Bronchial epithelial cell (primary cell): ENCODE results near the gene MELK. TPM values are rescaled to one million over a fixed set of nuclear protein-coding genes. Genes with fewer than 3 reads are reported as not detected.

Experiments used
- DNase-seq: peaks from one replicate; pipeline ENCODE4 v3.0.0-alpha.2; 2010; ENCODE audit warnings: low read depth
- FAIRE-seq: peaks from 2 replicates; lab custom pipeline; 2011; peaks lifted over from hg19 to GRCh38; lab: Jason Lieb, UNC
- H3K27me3 ChIP-seq: 2 replicates; pipeline ENCODE4 v1.5.1; 2011; ENCODE audit warnings: low read length; ENCODE audit not compliant: control insufficient read depth, insufficient read depth
- H3K36me3 ChIP-seq: 2 replicates; pipeline ENCODE4 v1.5.1; 2011; ENCODE audit warnings: low read length; ENCODE audit not compliant: control insufficient read depth, insufficient read depth
- H3K4me3 ChIP-seq: 2 replicates; pipeline ENCODE4 v1.5.1; 2011; ENCODE audit warnings: mild to moderate bottlenecking, low read depth, low read length, control low read depth
- CTCF ChIP-seq: IDR thresholded peaks from 2 replicates; pipeline ENCODE4 v1.5.1; 2011; ENCODE audit warnings: mild to moderate bottlenecking, moderate library complexity, low read length, control low read depth, inconsistent platforms; ENCODE audit not compliant: insufficient read depth, severe bottlenecking
- total RNA-seq: library from RNA; depleted of rRNA; stranded (reverse); fragments of >200 nt; gene quantifications from 2 replicates; pipeline ENCODE4 v1.2.1, GENCODE V29; 2014

Gene MELK
- total RNA-seq, 1 donor from 2014 or later, result 8.2 TPM

DNA sequence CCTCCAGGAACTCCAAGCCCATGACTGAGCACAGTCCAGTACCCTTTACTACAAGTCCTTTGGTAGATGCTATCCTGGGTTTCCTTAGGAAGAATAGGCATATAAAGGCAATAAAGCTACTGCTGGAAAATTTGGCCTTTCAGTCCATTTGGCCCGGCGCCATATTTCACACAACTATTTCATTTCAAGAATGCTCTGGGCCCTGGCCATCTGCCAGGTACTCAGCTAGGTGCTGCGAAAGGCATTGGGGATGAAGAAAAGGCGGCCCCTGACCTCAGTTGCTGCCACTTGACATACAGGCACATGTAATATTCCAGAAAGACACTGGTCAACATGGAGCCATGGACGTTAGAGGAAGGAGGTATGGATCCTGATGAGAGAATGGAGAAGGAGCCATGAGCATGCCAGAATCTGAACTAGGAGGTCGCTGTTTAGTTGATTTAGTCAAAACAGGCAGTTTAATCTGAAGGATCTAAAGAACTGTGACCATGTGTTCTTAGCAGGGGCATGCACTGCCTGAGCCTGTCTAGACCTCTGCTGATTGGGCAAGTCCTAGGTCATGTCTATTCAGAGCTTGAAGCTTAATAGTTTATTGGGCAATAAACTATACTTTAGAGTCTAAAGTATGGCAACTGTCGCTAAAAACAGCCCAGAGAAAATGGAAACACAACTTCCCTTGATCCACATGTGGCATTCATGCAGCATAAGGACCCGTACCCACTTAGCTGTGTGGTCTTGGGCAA is 149.3 kb downstream of the MELK start:
- no peak for TF ChIP-seq CTCF
- no peak for FAIRE-seq
- DNase-seq, result no peak
- Histone ChIP-seq H3K36me3 (no peaks in the 10 kb centered on the region), H3K4me3 (no peak overlapping the region), H3K27me3 (peaks cover 1% of the 10 kb centered on the region)

GRCh38 chr9:36725777-36726356 is 153.2 kb downstream of the MELK start:
- H3K36me3 ChIP-seq, result no peaks in the 10 kb centered on the region
- TF ChIP-seq CTCF, result no peak
- H3K4me3 ChIP-seq, result no peak overlapping the region
- no peak for FAIRE-seq
- H3K27me3 ChIP-seq, result no peaks in the 10 kb centered on the region
- no peak for DNase-seq

Other genes with a start within 250 kb of the MELK start
- gene RNF38, start 172.6 kb upstream of the MELK start, total RNA-seq, result 5.4 and 5.5 TPM in 2 replicates